NCI-H345 treated with DMSO at 0.1 percent for 48 hours (cell line): ENCODE data around the gene CGRRF1.

Experiments
- DNase-seq: peaks from one replicate; lab custom pipeline; 2025; ENCODE audit not compliant: unreplicated experiment; lab: John Stamatoyannopoulos, UW

The CGRRF1 gene

DNA sequence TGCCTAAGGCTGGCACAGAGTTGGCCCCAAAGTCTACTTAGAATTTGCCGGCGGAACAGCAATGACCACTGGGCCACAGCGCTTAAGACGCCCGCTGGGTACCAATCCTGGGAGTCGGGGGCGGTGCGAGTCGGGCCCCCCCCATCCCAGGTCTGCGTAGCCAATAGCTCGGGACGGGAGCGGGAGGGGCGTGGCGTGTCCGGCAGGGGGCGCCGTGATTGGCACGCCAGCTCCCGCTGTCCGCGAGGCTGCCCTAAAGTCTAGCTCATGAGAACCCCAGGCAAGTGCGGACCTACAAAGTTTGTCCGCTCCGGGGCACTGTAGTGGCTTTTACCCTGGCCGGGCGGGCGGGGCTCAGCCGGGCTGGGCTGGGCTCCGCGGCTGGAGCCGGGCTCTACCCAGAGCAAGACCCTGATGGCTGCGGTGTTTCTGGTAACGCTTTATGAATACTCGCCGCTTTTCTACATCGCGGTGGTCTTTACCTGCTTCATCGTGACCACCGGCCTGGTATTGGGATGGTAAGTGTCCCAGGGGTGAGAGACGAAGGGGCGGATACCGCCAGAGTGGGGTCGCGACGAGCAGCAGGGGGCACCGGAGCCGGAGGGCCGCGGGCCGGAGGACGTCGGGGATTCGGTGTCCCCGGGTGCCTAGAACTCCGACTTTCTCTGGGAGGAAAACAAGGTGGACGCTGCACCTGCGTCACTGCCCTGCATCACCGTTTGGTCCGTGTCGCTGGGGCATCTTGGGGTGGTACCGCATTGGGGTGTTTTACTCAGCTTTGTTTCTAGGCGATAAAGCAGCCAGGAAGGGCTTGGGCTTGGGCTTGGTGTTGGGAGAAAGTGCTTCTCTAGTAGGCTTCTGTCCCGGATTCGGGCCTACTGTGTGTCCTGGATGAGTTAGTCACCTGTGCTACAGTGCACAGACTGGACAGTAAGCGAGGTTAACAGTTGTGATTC, at the start of gene CGRRF1:
TSS of gene CGRRF1 (plus strand) at position 361 of the 956 bp plus-strand sequence. CDS start at position 415, 54 bp downstream.
- peak; percentile 92 for DNase-seq

GRCh38 chr14:54462048-54462447, 47.7 kb upstream of the CGRRF1 start:
- no peak for DNase-seq

DNA sequence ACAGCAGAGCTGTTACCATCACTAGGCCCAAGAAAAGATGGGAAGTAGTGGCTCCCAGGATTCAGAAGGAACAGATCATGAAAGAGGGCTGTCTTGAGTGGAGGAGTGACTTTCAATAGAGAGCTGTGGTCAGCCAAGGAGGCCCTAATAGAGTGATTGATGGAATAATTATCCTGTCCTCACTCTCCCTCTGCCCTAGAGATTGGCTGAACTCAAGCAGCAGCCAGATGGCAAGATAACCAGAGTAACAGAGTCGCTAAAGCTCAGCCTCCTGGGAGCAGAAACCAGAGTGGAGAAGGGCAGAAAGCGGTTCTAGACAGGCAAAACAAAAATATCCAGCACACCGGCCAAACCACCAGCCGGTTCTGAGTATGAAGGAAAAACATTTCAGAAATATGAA, 44.1 kb upstream of the CGRRF1 start:
- DNase-seq = no peak

GRCh38 chr14:54467280-54467679, 42.4 kb upstream of the CGRRF1 start:
- no peak for DNase-seq

DNA sequence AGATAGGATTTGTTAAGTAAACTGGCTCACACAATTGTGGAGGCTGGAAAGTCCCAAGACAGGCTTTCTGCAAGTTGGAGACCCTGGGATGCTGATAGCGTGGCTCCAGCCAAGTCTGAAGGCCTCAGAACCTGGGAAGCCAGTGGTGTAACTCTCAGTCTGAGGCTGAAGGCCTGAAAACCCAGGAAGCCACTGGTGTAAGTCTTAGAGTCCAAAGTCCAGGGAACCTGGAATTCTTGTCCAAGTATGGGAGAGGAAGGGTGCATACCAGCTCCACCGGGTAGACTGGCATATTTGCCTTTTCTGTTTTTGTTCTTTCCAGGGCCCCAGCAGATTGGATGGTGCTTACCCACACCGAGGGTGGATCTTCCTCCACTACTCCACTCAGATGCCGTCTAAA, 39.0 kb upstream of the CGRRF1 start:
- DNase-seq = no peak

- DNase-seq = no peak
Measured at GRCh38 chr14:54471641-54472040, 38.1 kb upstream of the CGRRF1 start.

GRCh38 chr14:54472315-54472714, 37.4 kb upstream of the CGRRF1 start:
- no peak for DNase-seq

DNA sequence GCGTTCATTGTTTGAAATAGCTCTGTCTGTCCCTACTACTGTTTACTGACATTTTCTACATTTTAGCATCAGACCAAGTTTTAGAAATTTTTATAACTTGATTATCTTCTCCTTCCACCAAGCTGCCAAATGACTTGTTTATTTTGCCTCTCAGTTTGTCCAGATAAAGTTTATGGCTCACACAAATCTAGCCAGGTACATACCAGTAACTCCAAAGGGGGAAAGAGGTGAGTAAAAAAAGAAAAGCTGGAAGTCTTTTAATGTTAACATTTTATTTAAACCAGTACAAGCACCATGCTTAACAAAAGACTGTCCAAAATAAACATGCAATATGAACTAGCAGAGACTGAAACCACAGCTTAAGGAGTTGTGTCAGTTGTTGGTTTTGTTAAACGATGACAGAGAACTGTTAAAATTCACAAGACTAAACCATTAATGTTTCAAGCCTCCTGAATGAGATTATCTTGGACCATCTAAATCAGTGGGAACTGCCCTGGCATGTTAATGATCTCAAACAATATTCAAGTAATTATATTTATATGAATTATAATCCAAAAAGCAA, 35.4 kb upstream of the CGRRF1 start:
- DNase-seq = no peak

DNA sequence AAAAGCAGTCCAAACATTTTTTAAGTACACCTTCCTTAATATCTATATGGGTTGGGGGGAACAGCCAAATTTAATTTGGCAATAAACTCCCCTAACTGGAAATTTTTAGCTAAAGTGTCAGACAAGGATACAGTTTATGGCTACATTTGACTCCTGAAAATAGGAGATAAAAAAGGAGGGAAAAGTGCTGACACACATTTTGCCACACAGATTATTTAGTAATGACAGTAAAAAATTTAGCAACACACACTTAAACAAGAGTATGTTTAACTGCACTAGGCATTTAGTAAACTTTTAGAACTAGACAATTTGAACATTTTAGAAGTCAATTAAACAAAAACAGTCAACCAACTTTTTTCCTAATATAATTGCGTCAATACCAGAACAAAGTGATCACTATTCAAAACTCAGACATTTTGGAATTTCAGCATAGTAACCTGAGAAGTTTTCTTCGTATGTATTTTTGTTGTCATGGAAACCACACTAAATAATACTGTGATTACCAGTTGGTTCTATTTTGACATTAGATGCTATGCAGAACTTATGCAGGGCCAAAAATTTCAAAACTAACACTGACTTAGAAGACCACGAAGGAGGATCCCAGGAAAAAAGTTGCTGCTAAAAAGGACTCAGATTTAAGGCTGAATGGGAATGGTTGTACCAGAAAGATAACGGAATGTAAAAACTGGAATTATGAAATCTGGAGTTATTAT, 34.4 kb upstream of the CGRRF1 start:
- DNase-seq = no peak

DNA sequence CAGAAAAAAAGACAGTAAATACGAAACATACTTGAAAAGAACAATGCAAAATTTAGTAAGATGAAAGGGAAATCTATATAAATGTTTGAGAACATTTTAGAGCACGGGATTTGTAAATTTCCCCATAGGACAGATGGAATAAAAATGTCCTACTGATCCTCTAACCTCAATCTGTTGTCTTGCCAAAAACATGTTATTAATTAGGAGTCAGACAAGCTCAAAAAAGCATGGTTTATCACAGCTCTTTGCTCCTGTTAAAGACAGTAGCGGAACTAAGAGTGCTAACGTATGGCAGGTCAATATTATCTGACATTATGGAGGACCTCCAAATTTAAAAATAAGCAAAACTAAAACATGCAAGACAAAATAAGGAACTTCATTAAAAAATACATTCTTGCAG, 33.8 kb upstream of the CGRRF1 start:
- DNase-seq = no peak

GRCh38 chr14:54478636-54479215, 31.0 kb upstream of the CGRRF1 start:
- no peak for DNase-seq

DNA sequence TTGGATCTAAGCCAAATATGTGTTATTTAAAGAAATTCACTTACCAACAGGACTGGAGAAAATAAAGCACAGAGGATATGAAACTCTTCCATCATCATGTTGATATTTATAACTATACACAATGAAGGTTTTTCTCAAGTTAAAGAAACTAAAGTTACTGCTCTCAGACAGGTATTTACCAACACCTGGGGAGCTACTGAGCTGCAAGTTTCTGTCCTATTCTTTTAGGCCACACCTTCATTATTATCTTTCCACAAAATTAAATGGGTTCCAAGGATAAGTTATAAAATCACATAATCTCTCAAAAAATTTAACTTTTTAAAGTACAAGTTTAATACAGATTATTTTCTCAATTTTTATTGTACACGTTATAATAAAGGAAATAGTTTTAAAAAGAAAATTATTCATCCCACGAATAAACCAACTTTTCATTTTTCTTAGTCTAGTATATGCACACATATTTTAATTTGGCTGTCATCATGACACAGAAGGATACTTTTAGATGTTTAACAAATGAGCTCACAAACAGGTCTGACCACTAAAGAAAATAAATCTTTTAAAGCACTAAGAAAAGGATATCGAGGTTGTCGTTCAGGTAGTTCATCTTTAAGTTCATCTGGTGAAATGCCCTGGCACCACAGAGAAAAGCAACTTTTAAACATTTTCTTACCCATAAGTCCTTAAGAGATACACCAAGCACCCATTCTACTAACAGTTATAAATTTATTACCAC, 28.7 kb upstream of the CGRRF1 start:
- no peak for DNase-seq

DNA sequence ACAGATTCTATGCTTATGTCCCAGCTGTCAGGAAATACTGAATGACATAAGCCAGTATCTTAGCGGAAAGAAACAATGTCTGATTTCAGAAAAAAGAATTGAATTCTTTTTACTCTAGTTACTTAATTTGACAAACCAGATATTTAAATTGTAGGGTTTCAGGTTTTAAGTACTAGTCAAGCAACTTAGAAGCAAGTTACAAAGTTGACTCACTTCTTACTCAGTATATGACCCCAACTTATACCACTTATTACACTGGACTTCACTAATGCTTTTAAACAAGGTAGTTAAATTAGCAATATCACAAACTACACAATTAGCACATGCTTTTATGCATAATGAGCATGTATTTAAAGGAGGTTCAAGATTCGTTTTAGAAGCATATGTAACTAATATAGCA, 28.0 kb upstream of the CGRRF1 start:
- DNase-seq = no peak

GRCh38 chr14:54483073-54483745, 26.5 kb upstream of the CGRRF1 start:
- DNase-seq = no peak

DNA sequence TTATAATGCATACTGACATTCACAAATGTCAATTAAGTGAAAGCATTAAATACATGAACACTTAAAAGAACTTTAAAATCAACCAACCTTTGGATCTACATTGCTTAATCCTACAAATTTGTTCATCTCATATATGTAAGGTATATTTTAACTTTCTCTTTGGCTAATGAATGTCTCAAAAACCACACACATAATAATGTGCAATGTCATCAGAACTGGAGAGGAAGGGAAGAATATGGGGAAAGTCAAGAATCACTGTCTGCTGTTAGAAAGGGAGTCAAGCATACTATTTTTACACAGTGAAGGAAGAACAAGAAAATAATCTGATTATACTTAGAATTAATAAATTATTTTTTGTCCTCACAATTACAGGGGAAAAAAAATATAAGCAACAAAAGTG, 25.9 kb upstream of the CGRRF1 start:
- DNase-seq = no peak

GRCh38 chr14:54486685-54487084, 23.0 kb upstream of the CGRRF1 start:
- DNase-seq = no peak

DNA sequence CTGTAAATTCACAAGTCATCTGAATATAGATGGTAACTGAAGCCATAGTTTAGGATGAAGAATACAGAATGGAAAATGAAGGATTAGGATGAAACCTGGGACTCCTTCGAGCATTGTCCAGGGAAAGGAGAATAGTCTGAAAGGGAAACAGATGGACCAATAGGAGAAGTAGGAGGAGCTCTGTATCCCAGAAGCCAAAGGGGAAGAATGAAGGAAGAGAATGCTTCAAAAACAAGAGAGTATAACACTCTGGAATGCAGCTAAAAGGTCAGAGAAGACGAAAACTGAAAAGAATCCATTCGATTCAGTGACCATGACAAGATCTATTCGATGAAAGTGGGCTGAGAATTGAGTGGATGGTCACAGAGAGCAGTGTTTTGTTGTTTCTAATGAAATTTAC, 21.9 kb upstream of the CGRRF1 start:
- DNase-seq = no peak

- DNase-seq = no peak
Measured at GRCh38 chr14:54488318-54488645, 21.4 kb upstream of the CGRRF1 start.

DNA sequence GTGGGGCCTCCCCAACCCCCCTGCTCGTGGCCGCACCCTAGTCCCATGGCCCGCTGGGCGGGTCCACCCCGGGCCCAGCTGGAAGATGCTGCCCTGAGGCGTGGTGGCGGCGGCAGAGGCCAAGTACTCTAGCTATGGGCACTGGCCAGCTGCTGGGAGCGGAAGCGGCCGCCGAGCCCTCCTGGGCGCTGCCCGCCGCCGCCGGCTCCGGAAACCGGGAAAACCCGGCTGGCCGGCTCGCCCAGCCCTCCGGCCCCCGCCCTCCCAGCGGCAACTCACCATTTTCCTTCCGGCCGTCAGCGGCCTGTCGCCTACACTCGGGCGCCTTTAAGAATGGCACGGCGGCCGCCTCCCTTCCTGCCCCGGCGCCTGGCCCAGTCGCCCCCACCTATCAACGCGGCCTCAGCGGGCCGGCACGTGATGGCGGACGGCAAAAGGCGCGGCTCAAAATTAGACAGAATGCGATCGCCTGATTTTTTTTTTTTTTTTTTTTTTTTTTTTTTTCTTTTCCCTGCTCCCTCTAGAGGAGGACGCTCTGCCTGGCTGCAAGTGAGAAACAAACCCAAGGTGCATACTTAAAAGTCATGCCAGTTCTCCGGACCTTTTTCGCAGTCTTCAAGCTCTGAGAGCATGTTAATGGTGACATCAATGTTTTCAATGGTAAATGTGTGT, 20.9 kb upstream of the CGRRF1 start, which contains the start of gene GMFB:
TSS of gene GMFB (minus strand) at position 335 of the 672 bp plus-strand sequence. CDS start at position 282, 53 bp downstream.
- DNase-seq = peak; percentile 63

DNA sequence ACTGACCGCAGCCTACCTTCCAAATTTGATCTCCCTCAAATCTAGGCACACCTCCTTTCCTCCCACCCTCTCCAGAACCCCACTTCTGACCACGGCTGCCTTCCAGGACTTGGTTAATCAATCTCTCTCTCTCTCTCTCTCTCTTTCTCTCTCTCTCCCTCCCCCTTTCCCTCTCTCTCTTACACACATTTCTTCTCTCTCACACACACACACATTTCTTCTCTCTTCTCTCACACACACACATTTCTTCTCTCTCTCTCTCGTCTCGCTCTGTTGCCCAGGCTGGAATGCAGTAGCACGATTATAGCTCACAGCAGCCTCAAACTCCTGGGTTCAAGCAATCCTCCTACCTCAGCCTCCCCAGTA, 20.4 kb upstream of the CGRRF1 start:
- DNase-seq = no peak
